Gastrocnemius medialis (tissue), 4 donors: ENCODE results near the gene SLC12A4.

ENCODE experiments used
- POLR2A ChIP-seq, 2 donors: fragments of 450-650 bp; IDR thresholded peaks; one replicate each; pipeline ENCODE4 v1.6.1; 2017; ENCODE audit warnings: antibody characterized with exemption in 2 of 2, mild to moderate bottlenecking in 2 of 2, moderate library complexity in 2 of 2
- TF ChIP-seq, protein P1 (sequence below), 5 experiments: fragments of 450-650 bp in 3 of 5; fragments of 200-600 bp in 2 of 5; sonication (generic) in 2 of 5; IDR thresholded peaks in 4 of 5; conservative IDR thresholded peaks in 1 of 5; 1 replicate in 4 of 5; 2 replicates in 1 of 5; pipeline ENCODE4 v1.5.1; 2016 to 2019; ENCODE audit warnings: antibody characterized with exemption in 5 of 5, mild to moderate bottlenecking in 3 of 5, moderate library complexity in 3 of 5

DNA sequence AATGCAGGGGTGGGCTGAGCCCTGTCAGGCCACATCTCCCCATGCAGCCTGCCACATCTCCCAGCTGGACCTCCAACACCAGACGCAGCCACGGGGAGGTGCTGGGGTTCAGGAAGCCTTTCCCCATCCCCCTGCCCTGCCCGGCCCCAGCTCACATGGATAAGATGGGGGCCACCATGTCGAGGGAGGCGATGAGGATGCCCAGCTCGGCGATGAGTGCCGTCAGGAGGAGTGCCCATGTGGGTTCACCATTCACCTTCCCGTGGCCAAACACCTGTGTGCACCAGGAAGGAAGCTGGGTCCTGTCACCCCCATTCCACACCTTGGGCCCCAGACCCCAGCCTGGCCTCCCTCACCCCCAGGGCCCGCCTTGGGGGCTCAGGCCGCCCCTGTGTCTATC is 18.8 kb downstream of the SLC12A4 start:
- TF ChIP-seq, protein P1, sequence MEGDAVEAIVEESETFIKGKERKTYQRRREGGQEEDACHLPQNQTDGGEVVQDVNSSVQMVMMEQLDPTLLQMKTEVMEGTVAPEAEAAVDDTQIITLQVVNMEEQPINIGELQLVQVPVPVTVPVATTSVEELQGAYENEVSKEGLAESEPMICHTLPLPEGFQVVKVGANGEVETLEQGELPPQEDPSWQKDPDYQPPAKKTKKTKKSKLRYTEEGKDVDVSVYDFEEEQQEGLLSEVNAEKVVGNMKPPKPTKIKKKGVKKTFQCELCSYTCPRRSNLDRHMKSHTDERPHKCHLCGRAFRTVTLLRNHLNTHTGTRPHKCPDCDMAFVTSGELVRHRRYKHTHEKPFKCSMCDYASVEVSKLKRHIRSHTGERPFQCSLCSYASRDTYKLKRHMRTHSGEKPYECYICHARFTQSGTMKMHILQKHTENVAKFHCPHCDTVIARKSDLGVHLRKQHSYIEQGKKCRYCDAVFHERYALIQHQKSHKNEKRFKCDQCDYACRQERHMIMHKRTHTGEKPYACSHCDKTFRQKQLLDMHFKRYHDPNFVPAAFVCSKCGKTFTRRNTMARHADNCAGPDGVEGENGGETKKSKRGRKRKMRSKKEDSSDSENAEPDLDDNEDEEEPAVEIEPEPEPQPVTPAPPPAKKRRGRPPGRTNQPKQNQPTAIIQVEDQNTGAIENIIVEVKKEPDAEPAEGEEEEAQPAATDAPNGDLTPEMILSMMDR (IDR thresholded peaks at IDR 0.05 in 4 of 5, conservative IDR thresholded peaks at IDR 0.05 in 1 of 5): no peak
- TF ChIP-seq POLR2A (IDR thresholded peaks at IDR 0.05): no peak
